Spleen (tissue), 11 donors: ENCODE measurements around the gene BTD. TPM values are rescaled to one million over a fixed set of nuclear protein-coding genes. Genes with fewer than 3 reads are reported as not detected.

ENCODE experiments used
- DNase-seq: peaks from one replicate; pipeline ENCODE4 v3.0.0-alpha.2; 2020
- H3K27ac ChIP-seq, 8 donors: fragments of 200-600 bp; sonication (generic) in 7 of 8; 1 replicate in 4 of 8; 2 replicates in 4 of 8; pipeline versions ENCODE4 v1.5.0 to v1.8.0; 2016 to 2021; ENCODE audit warnings: inconsistent platforms in 4 of 8, mild to moderate bottlenecking in 4 of 8, moderate library complexity in 1 of 8
- H3K27me3 ChIP-seq, 7 donors: fragments of 200-600 bp; sonication (generic) in 6 of 7; replicated peaks in 1 of 7; 1 replicate in 4 of 7; 2 replicates in 3 of 7; pipeline versions ENCODE4 v1.5.0 to v1.8.0; 2016 to 2021; ENCODE audit warnings: inconsistent platforms in 3 of 7, mild to moderate bottlenecking in 1 of 7
- H3K36me3 ChIP-seq, 6 donors: fragments of 200-600 bp; sonication (generic) in 5 of 6; 1 replicate in 4 of 6; 2 replicates in 2 of 6; pipeline versions ENCODE4 v1.5.0 to v1.8.0; 2016 to 2021; ENCODE audit warnings: inconsistent platforms in 2 of 6
- H3K4me1 ChIP-seq, 6 donors: fragments of 200-600 bp; sonication (generic) in 5 of 6; 1 replicate in 3 of 6; 2 replicates in 3 of 6; pipeline versions ENCODE4 v1.5.0 to v1.8.0; 2016 to 2021; ENCODE audit warnings: inconsistent platforms in 3 of 6
- H3K4me3 ChIP-seq, 8 donors: fragments of 200-600 bp; sonication (generic) in 7 of 8; 1 replicate in 4 of 8; 2 replicates in 4 of 8; pipeline versions ENCODE4 v1.5.0 to v1.8.0; 2016 to 2021; ENCODE audit warnings: inconsistent platforms in 4 of 8, mild to moderate bottlenecking in 4 of 8, moderate library complexity in 2 of 8
- H3K9me3 ChIP-seq, 8 donors: fragments of 200-600 bp; sonication (generic) in 7 of 8; 1 replicate in 4 of 8; 2 replicates in 4 of 8; pipeline versions ENCODE4 v1.5.0 to v1.8.0; 2016 to 2021; ENCODE audit warnings: inconsistent platforms in 4 of 8
- POLR2A ChIP-seq, 3 donors: fragments of 450-650 bp; IDR thresholded peaks; one replicate each; pipeline ENCODE4 v1.5.1; 2017; ENCODE audit warnings: antibody characterized with exemption in 3 of 3, mild to moderate bottlenecking in 1 of 3
- POLR2AphosphoS5 ChIP-seq, 3 donors: sonication (generic); formaldehyde crosslinking; IDR thresholded peaks; one replicate each; pipeline ENCODE4 v1.5.1; 2017; ENCODE audit warnings: antibody characterized with exemption in 3 of 3
- WGBS, 5 donors: extraction: QIAGEN DNeasy Blood & Tissue Kit in 3 of 5; methylation state at CpG; one replicate each; pipeline versions ENCODE4 v1.1.5 to v1.1.7; 2013 to 2018; 5-methylcytosine and 5-hydroxymethylcytosine counted together
- intact Hi-C: fragments of 100-400 bp; cut with DNase I; formaldehyde crosslinking; loops from one replicate; pipeline ENCODE4 v1.15.0; 2023; ENCODE audit warnings: low total_unique reads
- polyA plus RNA-seq, 3 donors: library from polyadenylated mRNA; stranded (reverse); fragments of 200-250 nt; gene quantifications; one replicate each; pipeline ENCODE4 v1.2.1, GENCODE V29; 2013
- total RNA-seq, 7 donors: library from RNA; depleted of rRNA in 3 of 7; stranded (reverse); fragments of >200 nt in 3 of 7; fragmentation: NEBNext Ultra II Directional in 4 of 7; extraction: Animal tissue kit (Norgen Biotek cat#: 25700) in 4 of 7; gene quantifications; one replicate each; pipeline versions ENCODE4 v1.1.0 to v1.2.1, GENCODE V29; 2016 to 2021
- TF ChIP-seq, protein P1 (sequence below), 11 experiments: fragments of 200-600 bp in 7 of 11; fragments of 450-650 bp in 4 of 11; sonication (generic) in 4 of 11; IDR thresholded peaks in 8 of 11; conservative IDR thresholded peaks in 3 of 11; 1 replicate in 7 of 11; 2 replicates in 4 of 11; pipeline versions ENCODE4 v1.4.0 to v1.8.0; 2016 to 2021; ENCODE audit warnings: antibody characterized with exemption in 11 of 11, inconsistent platforms in 4 of 11, mild to moderate bottlenecking in 1 of 11
- donor health status: healthy with polysubstance abuse.
- donor health status: DM: no; HTN: no; CAD: no; lungs with moderate emphysema.
- donor health status: DM: no; HTN: no; CAD: no.
- donor health status: Bipolar disorder and iron deficiency.
- donor health status: healthy.
- donor health status: DM: no; HTN: no; CAD: no.
- donor health status: DM: yes; HTN: yes; CAD: no.

Gene BTD
- total and polyA plus RNA-seq, 10 donors: 3.9 to 43.7 (median 20.4) TPM

DNA sequence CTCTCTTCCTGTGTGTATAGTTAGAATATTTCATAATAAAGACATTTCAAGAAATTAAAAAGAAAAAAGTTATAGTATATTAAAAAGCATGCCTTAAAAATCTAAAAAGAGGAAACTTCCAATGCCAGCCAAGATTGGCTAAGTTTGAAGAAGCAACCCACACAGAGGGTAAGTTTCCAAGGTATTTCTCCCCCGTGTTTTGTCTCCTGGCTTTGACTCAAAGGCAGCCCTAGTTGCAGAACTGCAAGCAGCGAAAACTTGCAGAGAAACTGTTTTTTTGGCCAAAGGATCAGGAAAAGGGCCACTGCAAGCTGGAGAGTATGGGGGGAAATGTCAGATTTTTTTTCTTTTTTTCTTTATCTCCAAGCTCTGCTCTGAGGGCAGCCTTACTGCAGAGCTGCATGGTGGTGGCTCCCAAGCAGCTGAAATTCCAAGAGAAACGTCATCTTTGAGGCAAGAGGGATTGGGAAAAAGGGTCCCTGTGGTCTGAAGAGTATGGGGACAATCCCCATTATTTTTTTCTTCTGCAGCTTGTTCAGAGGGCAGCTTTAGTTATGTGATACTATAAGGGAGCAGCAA, 23.2 kb upstream of the BTD start:
- Histone ChIP-seq H3K36me3 (peaks cover 4 to 90% (median 53%) of the 10 kb centered on the region in 6 donors), H3K27ac (no peak overlapping the region), H3K4me1 (peaks cover 0 to 22% (median 7%) of the 10 kb centered on the region in 6 donors), H3K9me3 (no peaks in the 10 kb centered on the region), H3K27me3 (no peaks in the 10 kb centered on the region), H3K4me3 (no peak overlapping the region)
- DNase-seq: no peak
- 48 to 72% (median 62%) methylated on average over 3 of the region's 3 CpGs for WGBS, 5 donors
- TF ChIP-seq, protein P1, sequence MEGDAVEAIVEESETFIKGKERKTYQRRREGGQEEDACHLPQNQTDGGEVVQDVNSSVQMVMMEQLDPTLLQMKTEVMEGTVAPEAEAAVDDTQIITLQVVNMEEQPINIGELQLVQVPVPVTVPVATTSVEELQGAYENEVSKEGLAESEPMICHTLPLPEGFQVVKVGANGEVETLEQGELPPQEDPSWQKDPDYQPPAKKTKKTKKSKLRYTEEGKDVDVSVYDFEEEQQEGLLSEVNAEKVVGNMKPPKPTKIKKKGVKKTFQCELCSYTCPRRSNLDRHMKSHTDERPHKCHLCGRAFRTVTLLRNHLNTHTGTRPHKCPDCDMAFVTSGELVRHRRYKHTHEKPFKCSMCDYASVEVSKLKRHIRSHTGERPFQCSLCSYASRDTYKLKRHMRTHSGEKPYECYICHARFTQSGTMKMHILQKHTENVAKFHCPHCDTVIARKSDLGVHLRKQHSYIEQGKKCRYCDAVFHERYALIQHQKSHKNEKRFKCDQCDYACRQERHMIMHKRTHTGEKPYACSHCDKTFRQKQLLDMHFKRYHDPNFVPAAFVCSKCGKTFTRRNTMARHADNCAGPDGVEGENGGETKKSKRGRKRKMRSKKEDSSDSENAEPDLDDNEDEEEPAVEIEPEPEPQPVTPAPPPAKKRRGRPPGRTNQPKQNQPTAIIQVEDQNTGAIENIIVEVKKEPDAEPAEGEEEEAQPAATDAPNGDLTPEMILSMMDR (IDR thresholded peaks at IDR 0.05 in 8 of 11, conservative IDR thresholded peaks at IDR 0.05 in 3 of 11): no peak
- TF ChIP-seq POLR2A (IDR thresholded peaks at IDR 0.05): no peak
- TF ChIP-seq POLR2AphosphoS5 (IDR thresholded peaks at IDR 0.05): no peak
- intact Hi-C loops: loop anchor here (10.0 kb wide), 1 partner anchor 344 kb away; no protein-coding TSS in a partner anchor

DNA sequence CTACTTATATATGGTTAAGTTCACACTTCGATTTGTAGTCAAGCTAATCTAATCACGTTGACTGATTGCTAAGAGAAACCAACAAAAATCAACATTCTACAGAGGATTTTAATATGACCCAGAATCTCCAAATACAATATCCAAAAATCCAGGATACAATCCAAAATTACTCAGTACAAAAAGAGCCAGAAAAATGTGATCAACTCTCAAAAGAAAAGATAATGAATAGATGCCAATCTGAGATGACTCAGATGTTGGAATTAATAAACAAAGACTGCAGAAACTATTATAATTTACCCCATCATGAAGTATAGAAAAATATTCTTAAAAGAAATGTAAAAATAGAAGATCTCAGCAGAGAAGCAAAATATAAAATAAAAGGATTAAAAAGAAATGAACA, 22.5 kb upstream of the BTD start:
- no peak for DNase-seq
- TF ChIP-seq POLR2AphosphoS5 (IDR thresholded peaks at IDR 0.05) (no peak), POLR2A (IDR thresholded peaks at IDR 0.05) (no peak)
- TF ChIP-seq, protein P1 (IDR thresholded peaks at IDR 0.05 in 8 of 11, conservative IDR thresholded peaks at IDR 0.05 in 3 of 11): no peak
- intact Hi-C loops: loop anchor here (10.0 kb wide), 1 partner anchor 344 kb away; no protein-coding TSS in a partner anchor
- Histone ChIP-seq H3K4me1 (peaks cover 0 to 22% (median 7%) of the 10 kb centered on the region in 6 donors), H3K36me3 (peaks cover 4 to 90% (median 53%) of the 10 kb centered on the region in 6 donors), H3K27ac (no peak overlapping the region), H3K9me3 (no peaks in the 10 kb centered on the region), H3K4me3 (no peak overlapping the region), H3K27me3 (no peaks in the 10 kb centered on the region)
- 81 to 91% (median 87%) methylated on average over 2 of the region's 2 CpGs for WGBS, 5 donors

DNA sequence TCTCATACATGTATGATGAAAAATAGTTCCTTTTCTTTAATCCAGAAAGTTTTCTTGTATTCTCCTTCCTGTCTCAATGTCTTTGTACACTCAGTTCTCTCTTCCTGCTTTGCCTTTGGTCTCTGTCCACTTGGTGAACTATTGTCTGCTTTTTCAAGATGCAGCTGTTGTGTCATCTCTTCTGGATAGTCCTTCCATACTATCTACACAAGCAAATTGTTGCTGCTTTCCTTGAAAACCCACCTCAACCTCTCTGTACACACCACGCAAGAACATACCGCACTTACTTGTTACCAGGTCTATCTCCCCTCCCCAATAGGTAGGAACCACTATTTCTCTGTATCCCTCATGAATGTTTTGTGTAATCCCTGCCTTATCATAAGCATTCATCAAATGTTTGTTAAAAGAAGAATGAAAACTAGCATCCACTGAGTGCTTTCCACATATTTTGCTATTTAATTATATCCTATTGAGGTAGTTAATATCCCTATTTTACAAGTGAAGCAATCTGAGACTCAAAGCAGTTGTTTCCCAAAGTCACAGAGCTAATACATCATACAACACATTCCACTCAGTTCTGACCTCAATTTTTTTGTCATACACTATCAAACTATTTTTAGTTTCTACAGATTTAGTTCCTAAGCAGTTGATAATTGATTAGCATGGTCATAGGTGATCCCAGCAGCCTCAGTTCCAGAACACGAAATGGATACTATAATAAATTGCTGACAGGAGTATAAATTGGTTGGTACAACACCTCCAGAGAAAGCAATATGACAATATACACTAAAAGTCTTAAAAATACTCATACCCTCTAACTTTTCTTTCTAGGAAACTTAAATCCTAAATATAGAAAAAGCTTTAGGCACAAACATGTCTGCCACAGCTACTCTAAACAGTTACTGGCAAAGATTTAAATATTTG, 19.8 kb upstream of the BTD start:
- Histone ChIP-seq H3K4me1 (peaks cover 0 to 14% (median 2%) of the 10 kb centered on the region in 6 donors), H3K27ac (no peak overlapping the region), H3K4me3 (no peak overlapping the region), H3K36me3 (peaks cover 4 to 100% (median 70%) of the 10 kb centered on the region in 6 donors), H3K9me3 (no peaks in the 10 kb centered on the region), H3K27me3 (no peaks in the 10 kb centered on the region)
- DNase-seq: no peak
- TF ChIP-seq POLR2A (IDR thresholded peaks at IDR 0.05) (no peak), POLR2AphosphoS5 (IDR thresholded peaks at IDR 0.05) (no peak)
- TF ChIP-seq, protein P1 (IDR thresholded peaks at IDR 0.05 in 8 of 11, conservative IDR thresholded peaks at IDR 0.05 in 3 of 11): no peak
- 94 to 98% (median 96%) methylated on average over 3 of the region's 3 CpGs for WGBS, 5 donors
- intact Hi-C loops: no loop called here
